Breast epithelium (tissue), 4 donors: ENCODE data around the gene HIC2. TPM values are rescaled to one million over a fixed set of nuclear protein-coding genes. Genes with fewer than 3 reads are reported as not detected.
A peak's percentile ranks its signal among the peaks of the same experiment; 100 is the strongest.
"Not testable (repeated sequence)": the region's sequence is repeated elsewhere in the genome, so short reads cannot be mapped to it uniquely, and the experiment has no call there.

ENCODE experiments used
- DNase-seq, 2 donors: peaks; one replicate each; pipeline ENCODE4 v3.0.0-alpha.2; 2019; ENCODE audit warnings: low spot score in 2 of 2
- H3K27ac ChIP-seq, 2 donors: fragments of 200-600 bp; sonication (generic) in 1 of 2; one replicate each; pipeline ENCODE4 v1.5.1; 2016 to 2019; ENCODE audit warnings: mild to moderate bottlenecking in 1 of 2
- H3K27me3 ChIP-seq, 2 donors: fragments of 200-600 bp; sonication (generic) in 1 of 2; one replicate each; pipeline versions ENCODE4 v1.5.1 to v1.6.0; 2017 to 2019; ENCODE audit warnings: control low read depth in 1 of 2, mild to moderate bottlenecking in 1 of 2
- H3K36me3 ChIP-seq: fragments of 200-600 bp; one replicate; pipeline ENCODE4 v1.5.1; 2019
- H3K4me1 ChIP-seq, 2 donors: fragments of 200-600 bp; sonication (generic); one replicate each; pipeline ENCODE4 v1.5.1; 2016 to 2019; ENCODE audit warnings: control low read depth in 1 of 2
- H3K4me3 ChIP-seq, 3 donors: fragments of 200-600 bp; sonication (generic); 1 replicate in 2 of 3; 2 replicates in 1 of 3; pipeline ENCODE4 v1.5.1; 2016 to 2019; ENCODE audit warnings: mild to moderate bottlenecking in 3 of 3, moderate library complexity in 2 of 3
- H3K9me3 ChIP-seq, 2 donors: fragments of 200-600 bp; sonication (generic) in 1 of 2; one replicate each; pipeline ENCODE4 v1.5.1; 2016 to 2019; ENCODE audit warnings: control low read depth in 1 of 2
- CTCF ChIP-seq, 3 donors: fragments of 450-650 bp; IDR thresholded peaks; one replicate each; pipeline ENCODE4 v1.5.1; 2016 to 2017; ENCODE audit warnings: antibody characterized with exemption in 3 of 3, mild to moderate bottlenecking in 3 of 3, moderate library complexity in 3 of 3
- POLR2A ChIP-seq: fragments of 450-650 bp; IDR thresholded peaks from one replicate; pipeline ENCODE4 v1.6.1; 2016; ENCODE audit warnings: antibody characterized with exemption, mild to moderate bottlenecking, moderate library complexity
- POLR2AphosphoS5 ChIP-seq, 3 donors: sonication (generic); formaldehyde crosslinking; IDR thresholded peaks; one replicate each; pipeline ENCODE4 v1.6.1; 2017; ENCODE audit warnings: antibody characterized with exemption in 3 of 3
- intact Hi-C: fragments of 100-400 bp; cut with DNase I; formaldehyde crosslinking; loops from one replicate; pipeline ENCODE4 v1.15.1; 2023; ENCODE audit warnings: low total_unique reads
- total RNA-seq, 3 donors: library from RNA; depleted of rRNA; stranded (reverse); fragments of >200 nt; gene quantifications; one replicate each; pipeline ENCODE4 v1.1.0, GENCODE V29; 2016

Gene HIC2
- total RNA-seq, 3 donors from 2014 or later = 2.9 to 3.4 (median 3.3) TPM

- H3K36me3 ChIP-seq, H3K9me3 ChIP-seq, intact Hi-C loops, H3K4me1 ChIP-seq, H3K27ac ChIP-seq, H3K27me3 ChIP-seq, DNase-seq, H3K4me3 ChIP-seq: not testable (repeated sequence)
Observed at GRCh38 chr22:21442123-21442522, 25.0 kb downstream of the HIC2 start.

GRCh38 chr22:21442646-21443045 is 25.5 kb downstream of the HIC2 start:
- H3K4me3 ChIP-seq, H3K9me3 ChIP-seq, H3K27me3 ChIP-seq, intact Hi-C loops, H3K4me1 ChIP-seq, H3K27ac ChIP-seq, H3K36me3 ChIP-seq: not testable (repeated sequence)
- peak in 1 of 2 donors; percentile 50 for DNase-seq

- no peaks in the 10 kb centered on the region for H3K9me3 ChIP-seq
- intact Hi-C loops = no loop called here
- peak in 1 of 2 donors; percentile 49 for DNase-seq
- no peaks in the 10 kb centered on the region for H3K4me1 ChIP-seq
- H3K27ac ChIP-seq = no peak overlapping the region
- no peak overlapping the region for H3K4me3 ChIP-seq
- peaks cover 9% of the 10 kb centered on the region for H3K36me3 ChIP-seq
- TF ChIP-seq POLR2AphosphoS5 (IDR thresholded peaks at IDR 0.05) = no peak
- TF ChIP-seq CTCF (IDR thresholded peaks at IDR 0.05) = no peak
- no peak for TF ChIP-seq POLR2A
- H3K27me3 ChIP-seq = no peaks in the 10 kb centered on the region
Observed at GRCh38 chr22:21443057-21443734, 26.0 kb downstream of the HIC2 start.

- no peaks in the 10 kb centered on the region for H3K4me1 ChIP-seq
- H3K36me3 ChIP-seq = peaks cover 9% of the 10 kb centered on the region
- peak in 1 of 2 donors; percentile 40 for DNase-seq
- H3K4me3 ChIP-seq = no peak overlapping the region
- H3K27ac ChIP-seq = no peak overlapping the region
- no peak for TF ChIP-seq POLR2AphosphoS5 (IDR thresholded peaks at IDR 0.05)
- no peaks in the 10 kb centered on the region for H3K9me3 ChIP-seq
- intact Hi-C loops = no loop called here
- no peaks in the 10 kb centered on the region for H3K27me3 ChIP-seq
Observed at GRCh38 chr22:21443735-21444421, 26.7 kb downstream of the HIC2 start.

- DNase-seq = peak in 1 of 2 donors; percentile 35
- H3K36me3 ChIP-seq = peaks cover 9% of the 10 kb centered on the region
Observed at GRCh38 chr22:21444701-21445436, 27.7 kb downstream of the HIC2 start.

More at GRCh38 chr22:21444701-21445436, 27.7 kb downstream of the HIC2 start:
- no peaks in the 10 kb centered on the region for H3K27me3 ChIP-seq
- no peak overlapping the region for H3K4me3 ChIP-seq
- intact Hi-C loops = no loop called here
- H3K27ac ChIP-seq = no peak overlapping the region
- TF ChIP-seq POLR2AphosphoS5 (IDR thresholded peaks at IDR 0.05) (no peak), CTCF (IDR thresholded peaks at IDR 0.05) (no peak), POLR2A (no peak)
- H3K4me1 ChIP-seq = no peaks in the 10 kb centered on the region
- no peaks in the 10 kb centered on the region for H3K9me3 ChIP-seq
